ENCODE data around the gene ELAVL1. TPM values are rescaled to one million over a fixed set of nuclear protein-coding genes. Genes with fewer than 3 reads are reported as not detected.

The ELAVL1 gene
- polyA plus RNA-seq, 1 of the 3 experiments (the other 2 are of a cell fraction): 49.6 TPM

GRCh38 chr19:7933828-7934725 lies 71.4 kb downstream of the ELAVL1 start:
- POLR2A ChIA-PET: no interaction called here
- peaks cover 43 to 47% of the 10 kb centered on the region in 2 experiments for H3K36me3 ChIP-seq (replicated peaks in 1 of 2; ENCODE audit: control insufficient read depth in 1 of 2, insufficient read depth in 2 of 2, low read length in 1 of 2)
- H3K9ac ChIP-seq: no peak overlapping the region
- H2AFZ ChIP-seq (ENCODE audit: low read depth): no peak overlapping the region
- H3K9me2 ChIP-seq: no peaks in the 10 kb centered on the region
- peaks cover 21% of the 10 kb centered on the region for H3F3A ChIP-seq (replicated peaks; ENCODE audit: insufficient read depth)
- peaks cover 6 to 16% of the 10 kb centered on the region in 2 experiments; a peak in 3 of 4 replicates for H3K4me1 ChIP-seq (ENCODE audit: control insufficient read depth in 1 of 2, insufficient read depth in 2 of 2, low read depth in 1 of 2, low read length in 1 of 2)
- WGBS (ENCODE audit: low lambda C conversion rate): 96% methylated on average over 43 of the region's 55 CpGs
- TF ChIP-seq CTCF (IDR thresholded peaks at IDR 0.05) (0 out of 2 replicates have a peak, but pooled peaks have one; percentile 11), ELF1 (IDR thresholded peaks at IDR 0.05) (no peak)
- H3K27ac ChIP-seq (ENCODE audit: low read depth in 2 of 2, low read length in 1 of 2): no peak overlapping the region
- H4K20me1 ChIP-seq (ENCODE audit: insufficient read depth): peaks cover under 1% of the 10 kb centered on the region; the same call in 1 of the 2 replicates
- H3K9me3 ChIP-seq: no peaks in the 10 kb centered on the region
- H3K27me3 ChIP-seq (ENCODE audit: insufficient read depth): no peaks in the 10 kb centered on the region
- CTCF ChIA-PET: interaction anchor here (0.8 to 1.0 kb wide), 2 partner anchors 10 to 336 kb away, joined by 3 read pairs; partner anchors contain the start of gene TIMM44
- no peak overlapping the region for H3K4me2 ChIP-seq
- H3K79me2 ChIP-seq (ENCODE audit: insufficient read depth): 0 out of 2 replicates have a peak, but pooled peaks cover 8% of the 10 kb centered on the region
- DNase-seq: no peak
- no peak overlapping the region for H3K4me3 ChIP-seq (ENCODE audit: low read depth in 2 of 2, low read length in 1 of 2)

DNA sequence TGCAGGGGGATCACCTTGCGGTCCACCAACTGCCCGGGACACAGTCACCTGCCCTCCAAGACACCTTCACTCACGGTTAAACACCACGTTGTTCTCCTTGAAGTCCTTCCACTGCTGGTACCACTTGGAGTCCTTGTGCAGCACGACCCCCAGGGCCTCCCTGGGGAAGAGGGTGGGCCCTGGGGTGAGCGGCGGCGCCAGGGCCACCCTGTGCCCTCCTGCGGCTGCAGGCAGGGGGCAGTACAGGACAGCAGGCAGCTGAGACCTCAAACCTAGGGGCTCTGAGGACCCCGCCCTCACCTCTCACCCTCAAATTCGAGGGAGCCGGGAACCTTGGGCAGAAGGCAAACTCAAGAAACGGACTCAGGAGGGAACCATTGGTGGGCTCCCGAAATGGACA lies 72.0 kb downstream of the ELAVL1 start:
- no peak overlapping the region for H3K9ac ChIP-seq
- H3K79me2 ChIP-seq (ENCODE audit: insufficient read depth): 0 out of 2 replicates have a peak, but pooled peaks cover 2% of the 10 kb centered on the region
- H3K4me3 ChIP-seq (ENCODE audit: low read depth in 2 of 2, low read length in 1 of 2): no peak overlapping the region
- no peak overlapping the region for H3K27ac ChIP-seq (ENCODE audit: low read depth in 2 of 2, low read length in 1 of 2)
- POLR2A ChIA-PET: no interaction called here
- H3K4me2 ChIP-seq: no peak overlapping the region
- no peaks in the 10 kb centered on the region for H3K27me3 ChIP-seq (ENCODE audit: insufficient read depth)
- no peaks in the 10 kb centered on the region for H3K9me3 ChIP-seq
- H3K36me3 ChIP-seq (replicated peaks in 1 of 2; ENCODE audit: control insufficient read depth in 1 of 2, insufficient read depth in 2 of 2, low read length in 1 of 2): peaks cover 38 to 43% of the 10 kb centered on the region in 2 experiments
- peaks cover 3% of the 10 kb centered on the region; the same call in 1 of the 2 replicates for H4K20me1 ChIP-seq (ENCODE audit: insufficient read depth)
- H3K4me1 ChIP-seq (ENCODE audit: control insufficient read depth in 1 of 2, insufficient read depth in 2 of 2, low read depth in 1 of 2, low read length in 1 of 2): peaks cover 12 to 20% of the 10 kb centered on the region in 2 experiments
- TF ChIP-seq FOSL2 (IDR thresholded peaks at IDR 0.05; ENCODE audit: borderline replicate concordance, low read depth) (no peak), CTCF (IDR thresholded peaks at IDR 0.05) (peak; percentile 53)
- DNase-seq: peak; percentile 53
- no peak overlapping the region for H2AFZ ChIP-seq (ENCODE audit: low read depth)
- peaks cover 27% of the 10 kb centered on the region for H3F3A ChIP-seq (replicated peaks; ENCODE audit: insufficient read depth)
- no peaks in the 10 kb centered on the region for H3K9me2 ChIP-seq
- CTCF ChIA-PET: interaction anchor here (0.8 to 1.0 kb wide), 2 partner anchors 11 to 336 kb away, joined by 3 read pairs; partner anchors contain the start of gene TIMM44
- WGBS (ENCODE audit: low lambda C conversion rate): 89% methylated on average over 9 of the region's 14 CpGs

Data from SK-N-SH (cell line).